Trophoblast cell (in vitro differentiated cells and primary cell): ENCODE measurements around the gene ZNF626.
"Not testable (repeated sequence)": the region's sequence is repeated elsewhere in the genome, so short reads cannot be mapped to it uniquely, and the experiment has no call there.

Experiments
- DNase-seq, 2 donors: peaks; one replicate each; pipeline ENCODE4 v3.0.0-alpha.2; 2016
- H2AFZ ChIP-seq: 2 replicates; pipeline ENCODE4 v1.6.1; 2013; ENCODE audit warnings: low read length, moderate library complexity, mild to moderate bottlenecking; ENCODE audit not compliant: insufficient read depth, poor library complexity
- H2AK5ac ChIP-seq: 2 replicates; pipeline ENCODE4 v1.6.1; 2013; ENCODE audit warnings: mild to moderate bottlenecking, low read length
- H2BK120ac ChIP-seq: 2 replicates; pipeline ENCODE4 v1.6.1; 2013; ENCODE audit warnings: low read length, mild to moderate bottlenecking, moderate library complexity; ENCODE audit not compliant: insufficient read depth, poor library complexity
- H2BK12ac ChIP-seq: 2 replicates; pipeline ENCODE4 v1.6.1; 2013; ENCODE audit warnings: mild to moderate bottlenecking, low read length, moderate library complexity
- H2BK5ac ChIP-seq: 2 replicates; pipeline ENCODE4 v1.6.1; 2013; ENCODE audit warnings: low read length, low read depth, moderate library complexity, mild to moderate bottlenecking; ENCODE audit not compliant: poor library complexity
- H3K14ac ChIP-seq: 2 replicates; pipeline ENCODE4 v1.6.1; 2013; ENCODE audit warnings: mild to moderate bottlenecking, low read length
- H3K18ac ChIP-seq: 2 replicates; pipeline ENCODE4 v1.6.1; 2013; ENCODE audit warnings: mild to moderate bottlenecking, low read length
- H3K23ac ChIP-seq: 2 replicates; pipeline ENCODE4 v1.6.1; 2013; ENCODE audit warnings: low read length
- H3K27ac ChIP-seq: 2 replicates; pipeline ENCODE4 v1.5.1; 2013; ENCODE audit warnings: low read depth, mild to moderate bottlenecking, inconsistent platforms, low read length, moderate library complexity
- H3K27me3 ChIP-seq: 2 replicates; pipeline ENCODE4 v1.6.1; 2013; ENCODE audit warnings: inconsistent platforms, mild to moderate bottlenecking, low read length, moderate library complexity; ENCODE audit not compliant: insufficient read depth
- H3K36me3 ChIP-seq, 2 experiments: 1 replicate in 1 of 2; 2 replicates in 1 of 2; pipeline ENCODE4 v1.6.1; 2013; ENCODE audit warnings: low read length in 2 of 2, mild to moderate bottlenecking in 2 of 2, moderate library complexity in 1 of 2; ENCODE audit not compliant: insufficient read depth in 2 of 2, control insufficient read depth in 1 of 2
- H3K4ac ChIP-seq: 2 replicates; pipeline ENCODE4 v1.6.1; 2013; ENCODE audit warnings: low read depth, mild to moderate bottlenecking, low read length, moderate library complexity
- H3K4me1 ChIP-seq, 2 experiments: 1 replicate in 1 of 2; 2 replicates in 1 of 2; pipeline ENCODE4 v1.6.1; 2013; ENCODE audit warnings: low read length in 2 of 2, mild to moderate bottlenecking in 2 of 2, moderate library complexity in 1 of 2; ENCODE audit not compliant: insufficient read depth in 2 of 2, control insufficient read depth in 1 of 2
- H3K4me2 ChIP-seq: 2 replicates; pipeline ENCODE4 v1.6.1; 2013; ENCODE audit warnings: inconsistent platforms, mild to moderate bottlenecking, low read length, moderate library complexity
- H3K4me3 ChIP-seq: 2 replicates; pipeline ENCODE4 v1.5.1; 2013; ENCODE audit warnings: mild to moderate bottlenecking, low read depth, low read length, inconsistent platforms
- H3K79me1 ChIP-seq: one replicate; pipeline ENCODE4 v1.6.1; 2013; ENCODE audit warnings: low read length
- H3K79me2 ChIP-seq: 2 replicates; pipeline ENCODE4 v1.6.1; 2013; ENCODE audit warnings: low read length, mild to moderate bottlenecking; ENCODE audit not compliant: control insufficient read depth, insufficient read depth, poor library complexity
- H3K9ac ChIP-seq: 2 replicates; pipeline ENCODE4 v1.6.1; 2013; ENCODE audit warnings: mild to moderate bottlenecking, low read length
- H3K9me3 ChIP-seq: 2 replicates; pipeline ENCODE4 v1.6.1; 2013; ENCODE audit warnings: low read depth, mild to moderate bottlenecking, control low read depth, inconsistent platforms, low read length; ENCODE audit not compliant: insufficient read depth
- H4K12ac ChIP-seq: 2 replicates; pipeline ENCODE4 v1.6.1; 2013; ENCODE audit warnings: low read depth, mild to moderate bottlenecking, low read length, moderate library complexity
- H4K8ac ChIP-seq: 2 replicates; pipeline ENCODE4 v1.6.1; 2013; ENCODE audit warnings: low read depth, mild to moderate bottlenecking, low read length, moderate library complexity
- H4K91ac ChIP-seq: one replicate; pipeline ENCODE4 v1.6.1; 2013; ENCODE audit warnings: low read depth, mild to moderate bottlenecking, low read length, moderate library complexity
- WGBS: extraction: QIAGEN DNeasy Blood & Tissue Kit; methylation state at CpG from one replicate; pipeline ENCODE4 v1.1.7; 2013; ENCODE audit warnings: missing lambda C conversion rate; ENCODE audit not compliant: insufficient read length, insufficient coverage; ENCODE audit errors: extremely low coverage; 5-methylcytosine and 5-hydroxymethylcytosine counted together

The ZNF626 gene

DNA sequence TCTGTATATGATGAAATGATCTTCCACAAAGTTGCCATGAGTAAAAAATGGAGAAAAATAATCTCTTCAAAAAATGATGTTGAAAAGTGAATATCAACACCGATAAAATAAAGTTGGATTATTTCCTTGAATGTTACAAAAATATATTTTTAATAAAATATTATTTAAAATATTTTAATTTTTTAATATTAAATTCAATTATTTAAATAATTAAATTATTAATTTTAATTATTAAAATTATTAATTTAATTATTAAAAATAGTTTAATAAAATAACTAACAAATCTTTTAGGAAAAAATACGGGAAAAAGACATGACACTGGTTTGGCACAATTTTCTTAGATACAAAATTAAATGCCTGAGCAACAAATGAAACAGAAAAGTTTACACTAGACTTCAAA, 21.3 kb downstream of the ZNF626 start:
- H4K12ac ChIP-seq: no peak overlapping the region
- no peak overlapping the region for H4K8ac ChIP-seq
- no peak overlapping the region for H3K4ac ChIP-seq
- no peak overlapping the region for H3K14ac ChIP-seq
- no peak overlapping the region for H3K4me3 ChIP-seq
- no peak overlapping the region for H3K23ac ChIP-seq
- H3K4me2 ChIP-seq: no peak overlapping the region
- no peak overlapping the region for H2AK5ac ChIP-seq
- no CpG with 5 or more reads among the region's 2 CpGs for WGBS
- no peak overlapping the region for H2BK12ac ChIP-seq
- H3K79me2 ChIP-seq: no peaks in the 10 kb centered on the region
- H4K91ac ChIP-seq: no peak overlapping the region
- no peaks in the 10 kb centered on the region for H3K4me1 ChIP-seq
- H3K36me3 ChIP-seq: peaks cover 29 to 43% of the 10 kb centered on the region in 2 experiments
- no peak overlapping the region for H2AFZ ChIP-seq
- no peaks in the 10 kb centered on the region for H3K79me1 ChIP-seq
- no peak overlapping the region for H3K18ac ChIP-seq
- H3K27me3 ChIP-seq: no peaks in the 10 kb centered on the region
- H3K9me3 ChIP-seq: peaks cover 13% of the 10 kb centered on the region
- no peak overlapping the region for H2BK5ac ChIP-seq
- H2BK120ac ChIP-seq: no peak overlapping the region
- DNase-seq: no peak
- no peak overlapping the region for H3K27ac ChIP-seq
- H3K9ac ChIP-seq: no peak overlapping the region

DNA sequence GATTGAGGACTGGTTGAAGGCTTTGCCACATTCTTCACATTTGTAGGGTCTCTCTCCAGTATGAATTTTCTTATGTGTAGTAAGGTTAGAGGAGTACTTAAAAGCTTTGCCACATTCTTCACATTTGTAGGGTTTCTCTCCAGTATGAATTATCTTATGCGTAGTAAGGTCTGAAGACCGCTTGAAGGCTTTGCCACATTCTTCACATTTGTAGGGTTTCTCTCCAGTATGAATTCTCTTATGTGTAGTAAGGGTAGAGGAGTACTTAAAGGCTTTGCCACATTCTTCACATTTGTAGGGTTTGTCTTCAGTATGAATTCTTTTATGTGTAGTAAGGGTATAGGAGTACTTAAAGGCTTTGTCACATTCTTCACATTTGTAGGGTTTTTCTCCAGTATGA, 36.8 kb downstream of the ZNF626 start:
- not testable (repeated sequence) for H2BK12ac ChIP-seq, H3K27me3 ChIP-seq, H3K27ac ChIP-seq, H4K8ac ChIP-seq, H3K23ac ChIP-seq, H2BK120ac ChIP-seq, H3K4me3 ChIP-seq, H4K12ac ChIP-seq, H2BK5ac ChIP-seq, H3K9ac ChIP-seq, H3K79me2 ChIP-seq, H4K91ac ChIP-seq, H3K18ac ChIP-seq, H2AFZ ChIP-seq, DNase-seq, H3K4me2 ChIP-seq, H3K14ac ChIP-seq, H2AK5ac ChIP-seq, H3K79me1 ChIP-seq, H3K4me1 ChIP-seq, H3K4ac ChIP-seq
- no CpG with 5 or more reads among the region's 2 CpGs for WGBS
- Histone ChIP-seq H3K9me3 (peaks cover 15% of the 10 kb centered on the region), H3K36me3 (peaks cover 10% of the 10 kb centered on the region in 2 experiments)

DNA sequence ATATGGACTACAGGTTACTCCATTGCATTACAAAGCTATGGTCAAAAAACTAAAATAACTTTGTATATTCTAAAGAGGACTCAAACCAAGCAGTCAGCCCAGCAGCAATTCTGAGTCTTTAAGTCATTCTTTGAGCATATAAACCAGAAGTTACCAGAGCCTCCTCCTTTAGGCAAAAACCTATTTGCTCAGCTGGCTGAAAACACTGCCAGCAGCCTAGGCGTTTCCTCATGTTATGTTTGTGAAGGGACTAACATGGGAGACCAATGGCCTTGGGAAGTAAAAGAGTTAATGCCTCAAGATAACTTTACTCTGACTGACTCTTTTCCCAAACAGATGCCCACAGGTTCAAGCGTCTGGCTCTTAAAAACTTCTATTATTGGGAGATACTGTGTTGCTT, 45.3 kb downstream of the ZNF626 start:
- no peak overlapping the region for H3K9ac ChIP-seq
- no peak overlapping the region for H3K23ac ChIP-seq
- no peak overlapping the region for H2BK120ac ChIP-seq
- no peaks in the 10 kb centered on the region for H3K27me3 ChIP-seq
- no peak overlapping the region for H4K91ac ChIP-seq
- no peak overlapping the region for H4K8ac ChIP-seq
- H3K4me3 ChIP-seq: no peak overlapping the region
- no peak overlapping the region for H3K18ac ChIP-seq
- H3K9me3 ChIP-seq: peaks cover 4% of the 10 kb centered on the region
- no peak overlapping the region for H2AFZ ChIP-seq
- H3K36me3 ChIP-seq: peaks cover 0 to 2% of the 10 kb centered on the region in 2 experiments
- H2BK12ac ChIP-seq: no peak overlapping the region
- no peak overlapping the region for H3K14ac ChIP-seq
- no peak overlapping the region for H2AK5ac ChIP-seq
- no peak overlapping the region for H3K4ac ChIP-seq
- no CpG with 5 or more reads among the region's 2 CpGs for WGBS
- H3K79me1 ChIP-seq: no peaks in the 10 kb centered on the region
- H3K4me2 ChIP-seq: no peak overlapping the region
- no peak for DNase-seq
- H3K79me2 ChIP-seq: no peaks in the 10 kb centered on the region
- no peak overlapping the region for H4K12ac ChIP-seq
- H3K27ac ChIP-seq: no peak overlapping the region
- no peak overlapping the region for H2BK5ac ChIP-seq
- no peaks in the 10 kb centered on the region for H3K4me1 ChIP-seq

DNA sequence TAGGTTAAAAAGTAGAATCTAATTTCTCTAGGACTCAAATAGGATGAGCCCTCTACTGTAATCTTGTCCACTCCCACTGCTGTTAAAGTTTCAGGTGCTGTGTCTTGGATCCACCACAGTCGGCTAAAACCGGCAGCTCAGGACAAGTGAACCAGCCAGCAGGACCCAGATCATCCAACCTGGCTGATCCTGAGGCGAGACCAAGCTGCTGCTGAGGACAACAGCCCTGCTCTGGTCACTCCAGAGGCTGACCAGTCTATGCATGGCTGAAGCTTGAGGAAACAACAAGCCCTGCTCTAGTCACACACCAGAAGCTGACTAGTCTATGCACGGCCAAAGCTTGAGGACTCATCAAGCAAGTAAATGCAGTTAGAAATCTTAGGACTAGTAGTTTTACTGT, 46.4 kb downstream of the ZNF626 start:
- not testable (repeated sequence) for H4K8ac ChIP-seq, H3K9ac ChIP-seq, H3K4ac ChIP-seq, H2AFZ ChIP-seq, H3K4me1 ChIP-seq, H3K79me2 ChIP-seq, H3K36me3 ChIP-seq, H2BK5ac ChIP-seq, H4K12ac ChIP-seq, H4K91ac ChIP-seq, H3K27ac ChIP-seq, H2BK12ac ChIP-seq, H2BK120ac ChIP-seq, H2AK5ac ChIP-seq, H3K4me2 ChIP-seq, H3K9me3 ChIP-seq, H3K14ac ChIP-seq, DNase-seq, H3K18ac ChIP-seq, H3K23ac ChIP-seq, H3K79me1 ChIP-seq, H3K27me3 ChIP-seq
- WGBS: no CpG with 5 or more reads among the region's 4 CpGs
- H3K4me3 ChIP-seq: peak overlapping the region; percentile 35
